Activated gamma-delta T cell treated with Interleukin-2 at 50 U/mL for 16 hours (primary cell): ENCODE data around the gene ZNF425.
"Not testable (repeated sequence)": the region's sequence is repeated elsewhere in the genome, so short reads cannot be mapped to it uniquely, and the experiment has no call there.

ENCODE experiments used
- DNase-seq: peaks from one replicate; pipeline ENCODE4 v3.0.0-alpha.2; 2020

The ZNF425 gene

GRCh38 chr7:149130572-149131198 is 4.6 kb upstream of the ZNF425 start:
- no peak for DNase-seq

- DNase-seq = peak; percentile 53
Observed at GRCh38 chr7:149126662-149127266, 640 bp upstream of the ZNF425 start.

- DNase-seq = no peak
Observed at GRCh38 chr7:149125189-149125862, 798 bp downstream of the ZNF425 start.

GRCh38 chr7:149109969-149110368 is 16.2 kb downstream of the ZNF425 start:
- no peak for DNase-seq

GRCh38 chr7:149104749-149105148 is 21.4 kb downstream of the ZNF425 start:
- no peak for DNase-seq

- DNase-seq = no peak
Observed at GRCh38 chr7:149104214-149104613, 21.9 kb downstream of the ZNF425 start.

GRCh38 chr7:149103424-149103823 is 22.7 kb downstream of the ZNF425 start:
- DNase-seq = no peak

- DNase-seq = no peak
Observed at GRCh38 chr7:149102666-149103065, 23.5 kb downstream of the ZNF425 start.

- DNase-seq = no peak
Observed at GRCh38 chr7:149100821-149101220, 25.3 kb downstream of the ZNF425 start.

- DNase-seq = no peak
Observed at GRCh38 chr7:149099058-149099457, 27.1 kb downstream of the ZNF425 start.

GRCh38 chr7:149097088-149097487 is 29.0 kb downstream of the ZNF425 start:
- DNase-seq = no peak

GRCh38 chr7:149093228-149093627 is 32.9 kb downstream of the ZNF425 start:
- no peak for DNase-seq

GRCh38 chr7:149092244-149092643 is 33.9 kb downstream of the ZNF425 start:
- DNase-seq = not testable (repeated sequence)

GRCh38 chr7:149090397-149091195 is 35.5 kb downstream of the ZNF425 start, which contains the start of gene ZNF786:
ZNF786 (minus strand) TSS chr7:149090718; CDS start chr7:149090640, 78 bp downstream.
- DNase-seq = peak; percentile 92

- DNase-seq = peak; percentile 11
Observed at GRCh38 chr7:149087376-149087775, 38.7 kb downstream of the ZNF425 start.

- DNase-seq = no peak
Observed at GRCh38 chr7:149085866-149086265, 40.3 kb downstream of the ZNF425 start.

- no peak for DNase-seq
Observed at GRCh38 chr7:149084407-149084806, 41.7 kb downstream of the ZNF425 start.

- no peak for DNase-seq
Observed at GRCh38 chr7:149081914-149082313, 44.2 kb downstream of the ZNF425 start.

GRCh38 chr7:149077594-149077993 is 48.5 kb downstream of the ZNF425 start:
- DNase-seq = no peak

- no peak for DNase-seq
Observed at GRCh38 chr7:149075286-149075685, 50.8 kb downstream of the ZNF425 start.

- no peak for DNase-seq
Observed at GRCh38 chr7:149074116-149074885, 51.8 kb downstream of the ZNF425 start.

- DNase-seq = no peak
Observed at GRCh38 chr7:149072438-149072775, 53.7 kb downstream of the ZNF425 start.
